Fibroblast of skin of right biceps (primary cell): ENCODE measurements around the gene MYO1A.
"Not testable (repeated sequence)": the region's sequence is repeated elsewhere in the genome, so short reads cannot be mapped to it uniquely, and the experiment has no call there.

Source experiments
- DNase-seq: peaks from one replicate; pipeline ENCODE4 v3.0.0-alpha.2; 2013

Gene MYO1A

GRCh38 chr12:57046947-57047890 lies 2.7 kb downstream of the MYO1A start:
- DNase-seq, result no peak

DNA sequence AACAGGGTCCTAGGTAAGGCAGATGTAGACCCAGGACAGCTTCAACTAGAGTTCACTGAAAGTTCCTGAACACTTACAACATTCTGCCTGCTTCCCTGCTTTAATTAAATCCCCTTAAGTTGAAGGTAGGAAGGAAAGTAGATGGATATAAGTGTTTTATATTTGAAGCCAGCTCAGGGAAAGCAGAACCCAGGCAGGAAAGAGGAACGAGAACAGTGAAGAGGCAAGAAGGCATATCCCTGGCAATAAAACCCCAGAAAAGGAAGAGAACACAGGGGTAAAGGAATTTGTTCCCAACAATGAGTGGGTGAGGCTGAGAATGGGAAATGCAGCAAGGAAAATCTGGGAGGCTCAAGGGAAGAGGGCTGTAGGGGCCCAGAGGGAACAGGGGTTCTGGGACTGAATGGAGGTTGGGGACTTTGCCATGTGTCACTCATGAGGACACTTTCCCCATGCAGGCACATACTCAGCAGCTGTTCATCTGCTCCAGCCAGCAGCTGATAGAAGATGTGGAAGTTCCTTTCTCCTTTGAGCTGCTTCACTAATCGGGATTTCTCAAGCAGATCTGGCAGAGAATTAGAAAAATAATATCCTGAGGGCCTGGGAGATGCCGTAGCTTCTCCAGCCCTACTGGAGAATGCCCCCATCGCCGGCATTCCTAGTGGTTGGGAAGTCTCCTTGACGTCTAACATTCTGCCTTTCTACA lies 3.7 kb downstream of the MYO1A start:
- no peak for DNase-seq

DNA sequence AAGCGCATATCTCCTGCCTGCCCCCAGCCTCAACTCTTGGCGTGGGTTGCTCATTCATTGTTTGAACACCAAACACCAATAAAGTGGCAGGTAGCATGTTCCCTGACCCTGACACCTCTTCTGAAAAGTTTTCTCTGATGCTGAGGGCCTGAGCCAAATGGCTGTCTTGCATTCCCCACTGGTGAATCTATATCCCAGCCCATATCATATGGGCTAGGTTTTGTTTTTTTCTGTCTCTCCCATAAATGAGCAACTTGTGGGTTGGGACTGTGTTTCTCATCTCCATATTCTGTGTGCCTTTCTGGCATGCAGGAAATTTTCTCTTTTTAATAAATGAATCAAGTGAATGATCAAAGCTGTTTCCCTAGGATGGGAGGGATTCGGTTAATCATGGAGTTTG lies 5.0 kb downstream of the MYO1A start:
- DNase-seq, result no peak

DNA sequence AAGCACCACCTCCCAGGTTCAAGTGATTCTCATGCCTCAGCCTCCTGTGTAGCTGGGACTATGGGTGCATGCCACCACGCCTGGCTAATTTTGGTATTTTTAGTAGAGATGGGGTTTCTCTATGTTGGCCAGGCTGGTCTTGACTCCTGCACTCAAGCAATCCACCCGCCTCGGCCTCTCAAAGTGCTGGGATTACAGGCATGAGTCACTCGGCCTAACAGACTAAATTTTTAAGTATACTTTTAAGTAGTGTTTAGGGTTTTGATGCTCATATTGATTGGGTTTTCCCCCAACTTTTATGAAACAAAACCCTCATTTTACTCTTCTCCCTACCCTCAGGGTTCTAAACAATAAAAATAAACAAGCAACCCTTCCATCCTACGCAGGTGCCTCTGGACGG lies 5.5 kb downstream of the MYO1A start:
- DNase-seq, result no peak

GRCh38 chr12:57042695-57043094 lies 7.2 kb downstream of the MYO1A start:
- DNase-seq, result no peak

GRCh38 chr12:57040750-57041149 lies 9.2 kb downstream of the MYO1A start:
- no peak for DNase-seq

DNA sequence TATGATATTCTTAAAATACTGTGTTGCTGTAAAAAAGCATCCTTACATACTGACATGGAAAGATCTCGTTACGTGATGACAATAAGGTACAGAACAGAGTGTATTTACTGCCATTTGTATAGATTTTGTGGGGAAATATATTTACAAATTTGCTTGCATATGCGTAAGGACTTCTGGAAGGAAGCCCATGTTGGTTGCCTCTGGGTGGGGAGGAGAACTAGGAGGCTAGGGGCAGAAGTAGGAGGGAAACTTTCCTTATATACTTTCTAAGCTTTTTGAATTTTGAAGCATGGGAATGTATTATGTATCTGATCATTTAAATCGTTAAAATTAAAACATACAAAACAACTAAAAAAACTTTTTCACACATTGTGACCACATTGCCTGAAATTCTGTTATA lies 9.7 kb downstream of the MYO1A start:
- DNase-seq, result no peak

DNA sequence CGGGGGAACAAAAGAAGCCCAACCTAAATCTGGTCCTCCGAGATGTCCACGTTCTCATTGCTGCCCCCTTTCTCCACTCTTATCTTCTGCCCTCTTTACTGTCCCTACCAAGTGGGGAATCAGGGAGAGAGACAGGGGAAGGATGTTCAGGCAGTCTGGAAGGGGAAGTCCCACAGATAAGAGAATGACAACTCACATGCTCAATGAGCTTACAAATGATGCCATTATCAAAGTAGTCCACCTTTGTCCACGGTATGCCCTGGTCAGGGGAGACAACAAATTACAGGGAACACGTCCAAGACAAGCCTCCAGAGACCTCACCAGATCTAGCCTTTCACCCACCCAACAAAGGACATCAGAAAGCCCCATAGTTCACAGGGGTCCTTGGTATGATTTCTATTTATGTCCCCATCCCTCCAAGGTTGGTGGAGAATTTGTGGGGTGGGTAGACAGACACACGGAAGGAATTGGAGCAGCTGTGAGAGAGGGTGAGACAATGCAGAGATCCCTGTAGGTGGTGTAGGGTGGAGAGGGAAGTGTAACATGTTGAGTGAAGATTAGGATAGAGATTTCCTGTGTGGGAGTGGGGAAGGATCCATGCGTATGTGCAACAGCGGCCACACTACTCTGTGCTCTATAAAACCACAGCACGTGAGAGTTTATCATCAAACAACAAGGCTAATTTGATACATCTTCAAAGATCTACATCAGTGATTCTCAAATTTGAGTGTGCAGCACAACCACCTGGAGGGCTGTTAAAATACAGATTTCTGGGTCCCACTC lies 10.7 kb downstream of the MYO1A start:
- no peak for DNase-seq

DNA sequence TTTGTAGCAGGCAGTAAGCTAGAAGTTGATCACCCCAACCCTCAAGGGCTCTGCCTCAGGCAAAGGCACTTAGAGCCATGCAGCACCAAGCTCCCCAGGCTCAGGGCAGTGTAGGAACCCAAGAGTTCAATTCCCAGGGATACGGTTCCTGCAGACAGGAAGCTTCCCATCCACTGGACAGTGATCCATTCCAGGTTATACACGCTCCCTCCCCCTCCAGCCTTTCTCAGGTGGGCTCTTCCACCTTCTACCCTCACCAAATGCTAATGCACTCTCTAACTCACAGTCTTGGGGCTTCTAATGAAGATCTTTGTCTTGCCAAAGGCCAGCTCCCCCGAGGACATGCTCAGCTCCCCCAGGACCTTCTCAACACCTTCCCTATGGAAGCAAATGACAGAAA lies 12.7 kb downstream of the MYO1A start:
- DNase-seq, result no peak

- DNase-seq, result no peak
These were observed 16.5 kb downstream of the MYO1A start for GRCh38 chr12:57033431-57033830.

DNA sequence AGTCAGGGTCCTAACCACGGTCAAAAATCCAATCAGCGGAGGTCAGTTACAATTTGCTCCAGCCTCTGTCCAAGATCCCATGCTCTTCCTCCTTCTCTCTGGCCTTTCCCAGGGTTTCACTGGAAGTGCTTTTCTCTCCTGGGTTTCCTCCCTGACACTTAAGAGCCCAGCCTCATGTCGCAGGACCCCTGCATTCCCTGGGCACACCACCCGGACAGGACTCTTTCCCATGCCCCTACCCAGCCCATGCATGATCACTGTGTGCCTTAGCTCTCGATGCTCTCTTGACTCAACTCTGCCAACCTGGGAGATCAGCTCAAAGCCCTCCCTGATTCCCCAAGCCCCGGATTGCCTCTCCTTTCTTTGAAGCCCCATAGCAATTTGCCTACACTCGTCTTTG lies 18.1 kb downstream of the MYO1A start:
- no peak for DNase-seq

DNA sequence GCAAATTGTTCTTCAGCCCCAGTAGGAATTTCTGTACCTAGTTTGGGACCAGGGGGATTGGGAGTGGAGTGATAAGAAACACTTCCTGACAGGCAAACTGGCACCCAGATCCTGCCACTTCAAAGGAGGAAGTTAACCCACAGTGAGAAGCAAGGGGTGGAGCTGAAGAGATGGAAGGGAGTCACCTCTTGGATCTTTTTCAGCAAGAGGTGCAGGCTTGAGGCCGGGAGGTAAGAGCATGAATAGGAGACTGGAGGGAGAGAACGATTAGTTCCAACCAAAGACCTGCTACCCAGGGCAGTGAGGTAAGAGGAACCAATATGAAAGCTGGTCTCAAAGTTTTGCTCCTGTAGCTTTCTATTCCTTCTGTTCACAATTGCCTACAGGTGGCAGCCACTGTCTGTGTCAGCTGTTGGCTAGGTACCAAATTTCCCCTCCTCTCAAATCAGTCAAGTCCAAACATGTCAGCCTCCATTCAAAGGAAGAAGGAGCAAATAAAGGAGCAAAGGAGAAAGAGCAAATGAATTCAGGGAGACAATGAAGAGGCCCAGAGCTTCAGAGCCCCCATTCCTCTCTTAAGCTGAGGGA lies 18.7 kb downstream of the MYO1A start:
- no peak for DNase-seq

DNA sequence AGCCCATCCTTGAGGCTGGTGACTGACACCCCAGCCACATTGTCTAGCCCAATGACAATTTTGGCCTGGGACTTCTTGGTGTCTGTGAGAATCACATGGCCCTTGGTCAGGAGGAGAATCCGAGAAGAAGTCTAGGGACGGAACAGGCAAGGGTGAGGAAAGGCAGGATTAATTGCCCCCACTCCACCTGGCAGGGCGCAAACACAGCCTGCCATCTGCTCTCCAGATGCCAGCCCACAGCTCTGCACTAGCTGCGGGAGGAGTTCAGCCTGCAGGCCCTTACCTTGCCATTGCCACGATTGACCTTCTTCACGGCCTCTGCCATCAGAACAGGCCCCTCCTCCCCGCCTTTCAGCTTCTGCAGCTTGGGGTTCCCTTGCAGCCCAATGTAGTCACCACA lies 20.5 kb downstream of the MYO1A start:
- DNase-seq, result no peak

GRCh38 chr12:57027805-57028153 lies 22.1 kb downstream of the MYO1A start:
- no peak for DNase-seq

DNA sequence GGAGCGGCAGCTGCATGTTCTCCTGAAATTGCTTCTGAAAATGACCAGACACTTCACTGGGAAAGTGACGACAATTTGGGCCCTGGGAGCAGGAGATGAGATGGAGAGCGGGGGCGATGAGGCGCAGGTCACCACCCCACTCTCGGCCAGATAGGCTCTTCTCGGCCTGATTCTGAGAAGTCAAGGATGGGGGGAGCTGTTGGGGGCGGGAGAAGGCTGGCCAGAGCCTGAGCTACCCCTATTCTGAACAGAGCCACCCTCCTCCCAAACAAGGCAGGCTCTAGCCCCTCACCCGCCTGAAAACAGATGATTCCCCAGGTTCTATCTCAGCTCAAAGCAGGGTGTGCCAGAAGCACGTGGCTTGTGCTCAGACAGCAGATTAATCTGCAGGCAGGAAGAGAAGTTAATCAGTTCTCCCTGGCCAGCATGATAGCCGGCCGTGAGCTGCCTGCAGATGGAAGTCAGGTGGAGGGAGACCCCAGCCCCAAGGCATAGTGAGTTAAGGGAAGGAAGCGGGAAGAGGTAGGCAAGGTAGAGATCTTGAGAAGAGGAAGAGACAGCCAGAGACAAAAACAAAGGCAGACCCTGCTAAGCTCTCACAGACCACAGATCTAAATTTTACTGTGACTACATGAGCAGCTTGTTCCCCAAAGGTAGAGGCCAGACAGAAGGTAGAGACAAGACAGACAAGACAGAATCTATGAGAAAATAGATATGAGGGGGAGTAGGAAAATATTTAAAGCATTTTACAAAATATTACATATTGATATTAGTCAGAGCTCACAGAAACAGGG lies 22.7 kb downstream of the MYO1A start:
- DNase-seq, result no peak

GRCh38 chr12:57025196-57025595 lies 24.7 kb downstream of the MYO1A start:
- no peak for DNase-seq

- not testable (repeated sequence) for DNase-seq
These were observed 27.6 kb downstream of the MYO1A start for GRCh38 chr12:57022324-57022723.

DNA sequence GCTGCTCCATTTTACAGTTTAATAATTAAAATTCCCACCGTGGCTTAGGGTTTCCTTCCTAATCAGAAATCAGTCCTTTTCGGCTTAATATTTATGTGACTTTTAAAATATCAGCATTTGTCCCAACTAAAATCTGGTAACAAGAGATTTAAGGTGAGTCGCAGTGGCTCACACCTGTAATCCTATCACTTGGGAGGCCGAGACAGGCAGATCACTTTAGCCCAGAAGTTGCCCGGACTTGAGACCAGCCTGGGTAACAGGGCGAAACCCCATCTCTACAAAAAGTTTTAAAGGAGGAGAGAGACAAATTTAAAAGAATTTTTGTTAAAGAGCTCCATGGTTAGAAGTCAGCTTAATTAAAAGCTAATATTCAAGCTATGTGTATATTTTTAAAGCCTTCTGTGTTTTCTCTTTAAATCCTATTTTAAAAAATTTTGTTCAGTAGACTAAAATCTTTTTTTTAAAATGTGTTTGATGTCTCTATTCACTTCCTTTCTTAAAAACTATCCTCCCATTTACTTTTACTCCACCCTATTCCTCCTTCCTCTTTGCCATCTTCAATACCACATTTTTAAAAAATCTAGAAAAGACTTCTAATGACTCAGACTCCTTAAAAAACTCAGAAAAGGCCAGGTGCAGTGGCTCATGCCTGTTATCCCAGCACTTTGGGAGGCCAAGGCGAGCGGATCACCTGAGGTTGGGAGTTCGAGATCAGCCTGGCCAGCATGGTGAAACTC lies 29.8 kb downstream of the MYO1A start:
- no peak for DNase-seq

DNA sequence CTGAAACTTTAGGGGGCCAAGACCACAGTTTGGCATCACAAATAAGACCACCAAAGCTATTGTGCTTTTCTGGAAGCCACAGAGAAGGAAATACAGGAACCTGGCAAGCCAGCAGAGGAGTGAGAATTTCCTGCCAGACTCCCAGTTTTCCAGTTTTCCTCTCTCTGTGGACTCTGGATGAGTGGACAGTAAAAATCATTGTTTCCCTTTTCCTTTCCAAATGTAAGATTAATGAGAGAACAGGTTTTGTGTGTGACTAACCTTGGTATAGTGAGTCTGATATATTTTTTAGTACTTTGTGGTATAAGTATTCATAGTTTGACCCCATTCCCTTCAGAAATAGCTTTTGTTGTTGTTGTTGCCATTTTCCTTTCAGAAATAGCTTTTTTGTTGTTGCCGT lies 31.0 kb downstream of the MYO1A start:
- DNase-seq, result no peak

GRCh38 chr12:57018353-57018752 lies 31.6 kb downstream of the MYO1A start:
- not testable (repeated sequence) for DNase-seq

- no peak for DNase-seq
These were observed 33.6 kb downstream of the MYO1A start, which contains the start of gene TAC3 for GRCh38 chr12:57016348-57016747. TSS of gene TAC3 (minus strand) at chr12:57016529. CDS start at chr12:57015797, 732 bp downstream.
